OCI-LY1 (cell line): ENCODE results near the gene SASH3.

Experiments
- CTCF ChIP-seq: fragments of 200-600 bp; sonication (generic), shearing (Covaris generic); IDR thresholded peaks from 2 replicates; pipeline ENCODE4 v1.5.1; 2017; ENCODE audit warnings: mild to moderate bottlenecking, antibody characterized with exemption, low read length, moderate library complexity, mixed read lengths
- EZH2 ChIP-seq: fragments of 200-600 bp; sonication (generic), shearing (Covaris generic); IDR thresholded peaks from 2 replicates; pipeline ENCODE4 v1.8.0; 2017; ENCODE audit warnings: borderline replicate concordance, mixed run types, mild to moderate bottlenecking, antibody characterized with exemption, low read length, moderate library complexity, mixed read lengths

GRCh38 chrX:129773649-129774458, 5.9 kb upstream of the SASH3 start:
- no peak for TF ChIP-seq CTCF
- TF ChIP-seq EZH2: no peak
